Stimulated activated CD4-positive, alpha-beta T cell treated with anti-CD3 and anti-CD28 coated beads, Interleukin-4, amount 100 ng/mL, for 24 hours (primary cell): ENCODE results near the gene LARGE1.

Experiments
- DNase-seq: peaks from one replicate; pipeline ENCODE4 v3.0.0-alpha.2; 2020

LARGE1 gene

DNA sequence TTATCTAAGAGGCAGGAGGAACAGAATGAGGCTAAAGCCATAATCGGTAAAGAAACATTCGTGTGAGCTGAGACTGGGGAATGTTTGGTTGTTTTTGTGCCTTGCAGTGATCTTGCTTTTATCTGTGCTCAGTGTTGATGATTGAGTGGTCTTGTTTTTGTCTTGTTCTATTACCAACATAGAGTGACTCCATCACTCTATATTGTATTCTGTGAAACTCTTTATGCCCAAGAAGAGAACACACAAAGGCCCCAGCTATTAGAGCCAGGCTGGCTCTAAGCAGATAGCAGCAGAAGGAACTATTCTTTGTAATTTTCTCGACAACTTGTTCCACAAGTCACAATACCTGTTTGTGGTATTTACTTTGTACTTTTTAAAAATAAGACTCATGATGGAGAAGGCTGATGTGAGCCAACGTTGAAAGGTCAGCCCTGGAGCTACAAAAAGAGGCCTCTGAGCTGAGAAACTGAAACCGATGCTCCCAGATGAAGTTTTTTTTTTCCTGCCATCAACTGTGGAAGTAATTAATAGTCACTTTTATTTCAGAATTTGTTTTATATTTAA lies 68.4 kb downstream of the LARGE1 start:
- no peak for DNase-seq

DNA sequence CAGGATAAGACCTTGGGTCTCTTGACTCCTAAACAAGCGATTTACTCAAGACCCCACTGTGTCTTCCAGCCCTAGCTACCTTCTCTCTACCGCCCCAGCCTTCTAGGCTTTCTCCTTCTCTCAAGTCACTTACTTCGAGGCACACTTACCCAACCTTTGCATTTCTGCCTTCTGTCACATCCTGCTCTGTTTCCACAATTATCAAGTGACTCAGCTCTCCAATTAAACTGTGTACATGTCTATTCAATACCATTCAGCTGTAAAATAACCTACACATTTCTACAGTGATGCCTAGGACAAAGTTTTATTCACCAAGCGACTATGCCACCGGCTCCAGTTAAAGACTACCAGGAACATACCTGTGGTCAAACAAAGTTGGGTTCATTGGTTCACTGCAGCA lies 69.0 kb downstream of the LARGE1 start:
- DNase-seq, result no peak

DNA sequence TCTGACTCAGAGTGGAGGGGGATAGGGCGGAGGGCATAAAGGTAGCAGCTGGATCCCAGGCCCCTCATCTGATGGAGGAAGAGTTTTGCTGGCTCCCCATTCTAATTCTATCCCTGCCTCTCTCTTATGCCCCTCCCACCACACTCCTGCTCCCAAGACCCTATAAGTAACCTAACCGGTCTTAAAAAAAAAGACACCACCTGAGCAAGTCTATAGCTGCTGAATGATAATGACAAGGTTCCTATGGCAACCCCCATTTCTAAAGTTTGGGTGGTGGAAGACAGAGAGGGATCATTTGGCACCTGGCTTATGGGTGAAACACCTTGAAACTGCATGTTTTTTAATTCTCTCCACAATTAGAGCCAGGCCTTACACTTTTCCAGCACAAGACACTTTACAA lies 69.6 kb downstream of the LARGE1 start:
- DNase-seq, result no peak

DNA sequence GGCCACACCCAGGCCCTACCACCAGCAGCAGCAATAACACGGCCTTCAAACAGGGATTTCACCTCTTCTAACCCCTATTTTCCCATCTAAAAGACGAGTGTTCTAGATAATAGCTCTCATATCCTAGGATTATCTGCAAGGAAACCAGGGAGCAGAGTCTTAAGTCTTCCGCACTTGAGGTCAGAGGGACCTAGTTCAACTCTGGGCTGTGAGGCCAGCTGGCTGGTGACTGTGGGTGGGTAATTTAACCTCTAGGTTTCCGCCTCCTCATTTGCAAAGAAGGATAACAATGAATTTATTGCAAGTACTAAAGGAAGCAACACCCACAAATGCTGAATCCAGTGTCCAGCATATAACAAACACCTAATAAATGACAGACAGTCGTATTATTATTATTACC lies 70.1 kb downstream of the LARGE1 start:
- no peak for DNase-seq

DNA sequence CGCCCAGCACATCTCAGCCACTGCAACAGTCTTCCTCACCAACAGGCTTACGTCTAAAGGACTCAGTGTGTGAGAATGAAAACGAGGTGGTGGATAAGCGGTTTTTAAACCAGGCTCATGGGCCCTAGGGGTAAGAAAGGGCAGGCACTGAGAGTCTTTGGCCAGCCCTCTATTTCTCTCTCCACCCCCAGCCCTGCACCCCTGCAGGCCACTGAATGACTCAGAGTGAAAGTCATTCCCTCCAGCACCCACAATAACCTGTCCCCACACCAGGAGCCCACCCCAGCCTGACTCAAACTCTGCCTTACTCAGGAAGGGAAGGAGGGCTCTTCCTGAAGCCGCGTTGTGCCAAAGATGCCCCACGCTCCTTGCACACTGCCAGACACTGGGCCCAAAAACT lies 72.0 kb downstream of the LARGE1 start:
- DNase-seq, result no peak

DNA sequence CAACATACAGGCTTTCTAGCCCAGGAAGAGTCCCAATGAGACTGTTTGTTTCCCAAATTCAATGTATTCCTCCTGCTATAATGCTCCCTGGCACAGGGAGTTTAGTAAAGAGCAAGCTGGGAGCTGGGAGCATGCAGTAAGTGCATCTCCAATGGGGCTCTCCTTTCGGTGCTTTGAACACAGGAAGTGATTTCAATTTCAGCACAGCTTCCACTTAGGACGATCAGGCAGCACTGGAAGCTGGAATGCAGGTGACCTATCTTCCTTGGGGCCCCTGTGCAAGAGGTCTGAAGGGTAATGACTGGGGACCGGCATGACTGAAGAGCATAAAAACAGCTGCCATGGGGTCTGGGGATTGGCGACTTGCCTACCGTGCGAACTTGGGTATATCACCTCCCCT lies 76.0 kb downstream of the LARGE1 start:
- no peak for DNase-seq

DNA sequence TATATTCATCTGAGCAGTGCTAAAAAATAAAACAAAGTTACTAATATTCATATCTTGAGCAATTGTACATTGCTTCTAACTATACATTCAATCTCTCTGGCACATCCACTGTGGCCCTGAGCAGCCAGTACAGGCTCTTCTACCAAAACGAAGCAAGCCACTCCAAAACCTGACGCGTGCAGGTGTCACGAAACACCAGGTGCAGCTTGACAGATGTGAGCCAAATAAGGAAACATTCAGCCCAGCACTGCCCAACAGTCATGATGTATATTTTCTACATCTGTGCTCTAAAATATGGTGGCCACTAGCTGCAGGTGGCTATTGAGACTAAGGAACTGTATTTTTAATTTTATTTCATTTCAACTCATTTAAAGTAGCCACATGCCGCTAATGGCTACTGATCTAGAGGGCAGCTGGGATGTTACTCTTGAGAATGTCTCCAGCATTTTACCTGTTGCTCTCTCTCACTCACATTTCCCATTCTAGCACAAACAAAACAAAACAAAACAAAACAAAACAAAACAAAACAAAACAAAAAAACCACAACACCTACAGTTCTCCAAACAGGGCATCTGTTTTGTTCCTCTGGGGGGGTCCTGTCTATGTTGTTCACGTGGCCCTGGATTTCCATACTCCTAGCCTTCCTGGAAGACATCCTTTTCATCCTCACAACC lies 77.7 kb downstream of the LARGE1 start:
- no peak for DNase-seq

DNA sequence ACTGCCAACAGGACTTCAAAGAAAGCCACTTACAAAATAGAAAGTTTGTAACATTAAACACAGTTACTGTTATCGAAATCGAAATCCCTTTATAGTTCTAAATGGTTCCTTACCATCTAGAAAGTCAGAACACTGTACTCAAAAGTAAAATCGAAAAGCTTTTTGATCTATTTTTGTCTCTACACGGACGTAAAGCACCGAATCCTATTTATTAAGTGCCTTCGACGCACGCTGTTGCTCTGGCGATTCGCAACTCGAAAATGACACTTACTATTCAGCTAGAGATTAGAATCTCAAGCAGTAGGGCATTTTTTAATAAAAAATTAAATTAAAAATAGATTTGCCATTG lies 78.3 kb downstream of the LARGE1 start:
- no peak for DNase-seq

DNA sequence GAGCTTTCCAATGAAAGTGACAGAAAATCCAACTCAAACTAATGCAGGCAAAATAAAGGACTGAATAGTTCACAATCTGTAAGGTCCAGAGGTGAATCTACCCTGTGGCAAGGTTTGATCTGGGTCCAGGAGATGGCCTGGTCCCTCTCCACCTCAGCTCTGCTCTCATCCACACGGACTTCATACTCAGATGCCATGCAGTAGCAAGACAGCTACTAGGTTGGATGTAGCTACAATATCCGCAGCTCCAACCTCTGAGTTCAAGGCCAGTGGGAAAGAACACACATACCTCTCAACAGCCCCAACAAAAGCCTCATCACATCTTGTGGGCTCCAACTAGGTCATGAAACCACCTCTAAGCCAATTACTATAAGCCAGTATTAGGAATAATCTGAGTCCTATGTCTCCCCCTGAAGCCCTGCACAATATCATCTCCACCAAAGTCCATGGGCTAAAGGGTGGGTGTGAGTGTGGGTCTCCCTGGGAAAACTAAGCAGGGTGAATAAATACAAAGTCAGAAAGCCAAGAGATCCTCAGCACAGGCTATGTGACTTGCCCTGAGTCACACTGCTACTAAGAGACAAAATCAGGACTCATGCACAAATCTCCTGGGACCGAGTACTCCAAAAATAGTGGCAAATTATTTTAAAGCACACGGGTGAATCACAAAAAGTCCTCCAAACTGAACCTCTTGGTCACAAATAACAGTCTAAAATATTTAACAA lies 78.8 kb downstream of the LARGE1 start:
- no peak for DNase-seq

DNA sequence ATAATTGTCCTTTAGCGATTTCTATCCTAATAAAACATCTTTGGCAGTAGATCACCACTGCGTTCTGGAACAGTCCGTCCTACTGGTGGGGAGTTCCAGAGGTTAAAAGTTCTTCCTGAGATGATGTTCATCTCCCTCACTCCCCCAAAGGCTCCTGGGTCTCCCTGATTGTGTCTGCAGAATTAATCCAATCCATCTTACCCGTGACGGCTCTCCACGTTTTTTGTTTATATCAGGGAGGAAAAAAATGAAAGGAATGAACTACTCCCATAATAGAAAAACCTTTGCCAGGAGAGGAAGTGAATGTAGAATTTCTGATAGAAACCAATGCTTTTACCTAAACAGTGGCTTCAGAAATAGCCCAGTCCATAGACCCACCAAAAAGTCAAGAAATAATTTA lies 81.6 kb downstream of the LARGE1 start:
- no peak for DNase-seq

DNA sequence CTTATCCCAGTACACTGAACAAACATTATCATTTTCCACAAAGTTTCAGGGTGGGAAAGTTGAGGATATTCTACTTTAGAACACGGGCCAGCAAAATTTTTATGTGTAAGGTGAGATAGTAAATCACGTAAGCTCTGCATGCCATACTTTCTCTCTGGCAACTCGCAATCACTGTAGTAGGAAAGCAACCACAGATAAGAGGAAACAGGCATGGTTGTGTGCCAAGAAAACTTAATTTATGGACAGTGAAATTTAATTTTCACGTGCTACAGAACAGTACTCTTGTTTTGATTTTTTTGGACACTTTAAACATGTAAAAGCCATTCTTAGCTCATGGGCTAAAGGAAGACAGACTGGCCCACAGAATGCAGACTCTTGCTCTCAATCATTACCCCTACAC lies 82.5 kb downstream of the LARGE1 start:
- no peak for DNase-seq

DNA sequence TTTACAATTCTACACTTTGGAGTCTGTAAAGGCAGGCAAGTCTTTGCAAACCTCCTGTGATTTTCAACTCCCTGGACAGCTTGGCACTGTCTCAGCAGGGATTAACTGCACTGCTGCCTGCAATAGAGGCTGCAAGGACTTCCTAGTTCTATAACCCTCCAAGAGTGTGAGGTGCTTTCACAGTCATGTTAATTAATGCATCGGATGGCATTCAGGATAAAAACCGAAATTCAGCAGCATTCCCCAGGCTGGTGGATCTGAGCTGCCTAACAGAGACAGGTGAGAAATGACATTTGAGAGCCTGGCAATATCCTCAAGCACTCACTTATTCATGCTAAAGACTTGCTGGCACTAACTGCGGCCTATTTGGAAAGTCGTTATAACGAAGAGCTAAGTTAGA lies 85.0 kb downstream of the LARGE1 start:
- DNase-seq, result no peak

DNA sequence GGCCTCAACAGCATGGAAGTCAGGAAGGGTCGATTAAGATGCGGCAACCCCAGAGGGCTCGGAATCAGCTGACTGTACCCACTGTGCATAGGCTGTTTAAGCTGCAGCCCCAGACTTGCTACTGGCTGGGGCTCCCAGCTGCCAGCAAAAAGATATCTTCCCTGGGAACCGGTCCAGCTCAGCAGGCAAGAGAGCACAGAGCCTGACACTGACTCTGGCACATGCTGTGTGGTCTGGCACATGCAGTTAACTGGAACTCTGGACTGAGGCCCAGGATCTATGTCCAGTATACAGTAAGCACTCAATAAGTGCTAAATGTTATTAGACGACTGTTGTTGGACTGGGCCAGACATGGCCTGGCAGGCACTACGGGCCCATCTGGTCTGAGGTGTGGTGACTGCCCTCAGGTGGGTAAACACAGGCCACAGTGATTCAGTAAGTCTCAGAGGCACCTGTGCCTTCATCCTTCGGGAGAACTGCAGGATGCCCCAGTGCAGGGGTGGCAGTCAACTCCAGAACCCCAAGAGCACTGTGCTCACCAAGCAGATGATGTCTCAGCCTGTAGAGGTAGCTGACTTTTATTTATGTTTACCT lies 87.6 kb downstream of the LARGE1 start:
- no peak for DNase-seq

DNA sequence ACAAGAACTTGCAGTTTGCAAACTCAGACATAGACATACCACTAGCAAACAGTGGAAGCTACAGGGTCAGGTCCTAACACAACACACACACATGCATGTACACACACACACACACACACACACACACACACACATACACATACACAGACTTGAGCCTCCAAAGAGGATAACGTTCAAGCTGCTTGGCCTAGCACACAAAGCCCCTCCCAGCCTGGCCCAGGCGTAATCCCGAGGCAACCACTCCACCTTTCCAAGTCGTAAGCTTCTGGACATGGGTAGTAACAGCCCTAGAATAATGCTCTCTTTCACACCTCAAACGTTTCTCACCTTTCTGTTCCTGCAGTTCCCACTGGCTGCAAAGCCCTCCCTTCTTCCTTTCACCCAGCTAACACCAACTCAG lies 88.6 kb downstream of the LARGE1 start:
- no peak for DNase-seq

DNA sequence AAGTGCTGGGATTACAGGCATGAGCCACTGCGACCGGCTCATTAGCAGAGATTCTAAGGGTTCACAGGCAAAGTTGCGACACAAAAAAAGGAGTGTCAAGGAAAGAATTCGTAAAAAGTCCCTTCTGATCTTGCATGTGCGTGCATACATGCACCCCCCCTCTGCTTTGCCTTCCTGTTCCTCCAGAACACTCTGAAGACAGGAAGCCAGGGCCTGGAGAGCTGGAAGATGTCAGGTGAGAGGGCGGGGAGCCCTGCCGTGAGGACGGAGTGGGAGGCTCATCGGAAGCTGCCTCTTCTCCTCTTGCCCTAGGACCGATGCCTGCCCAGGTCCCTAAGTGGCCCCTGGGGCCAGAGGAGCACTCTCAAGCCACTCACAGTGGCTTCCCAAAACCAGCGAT lies 89.1 kb downstream of the LARGE1 start:
- DNase-seq, result no peak

DNA sequence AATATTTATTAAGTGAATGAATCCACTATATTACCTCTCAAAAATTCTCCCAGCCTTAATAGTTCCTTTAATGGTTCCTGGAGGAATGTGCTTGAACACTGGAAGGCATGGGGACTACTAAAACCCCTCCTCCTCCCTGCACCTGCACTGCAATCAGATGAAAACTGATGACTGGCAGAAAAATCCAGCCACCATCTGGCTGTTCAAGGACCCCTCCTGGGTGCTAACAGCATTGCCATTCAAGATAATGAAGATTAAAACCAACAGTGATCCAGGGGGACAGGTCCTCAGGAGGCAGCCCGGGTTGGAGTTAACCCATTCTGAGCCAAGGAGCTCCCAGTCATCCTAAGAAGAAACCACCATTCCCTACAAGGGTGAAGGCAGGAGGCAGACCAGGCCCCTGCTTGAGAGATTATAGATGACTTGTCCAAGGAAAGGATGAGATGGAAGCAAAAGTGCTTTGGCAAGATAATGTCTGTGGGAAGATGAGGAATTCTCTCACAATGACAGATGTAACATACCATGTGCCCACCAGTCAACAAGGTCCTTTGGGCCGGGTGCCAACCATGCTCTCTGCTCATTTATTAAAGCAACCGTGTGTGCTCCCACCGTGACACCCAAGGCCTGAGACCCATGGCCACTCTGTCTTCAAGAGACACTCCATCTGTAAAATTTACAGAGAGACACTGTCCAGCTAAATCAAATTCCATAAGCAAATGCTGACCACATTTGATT lies 90.6 kb downstream of the LARGE1 start:
- no peak for DNase-seq

DNA sequence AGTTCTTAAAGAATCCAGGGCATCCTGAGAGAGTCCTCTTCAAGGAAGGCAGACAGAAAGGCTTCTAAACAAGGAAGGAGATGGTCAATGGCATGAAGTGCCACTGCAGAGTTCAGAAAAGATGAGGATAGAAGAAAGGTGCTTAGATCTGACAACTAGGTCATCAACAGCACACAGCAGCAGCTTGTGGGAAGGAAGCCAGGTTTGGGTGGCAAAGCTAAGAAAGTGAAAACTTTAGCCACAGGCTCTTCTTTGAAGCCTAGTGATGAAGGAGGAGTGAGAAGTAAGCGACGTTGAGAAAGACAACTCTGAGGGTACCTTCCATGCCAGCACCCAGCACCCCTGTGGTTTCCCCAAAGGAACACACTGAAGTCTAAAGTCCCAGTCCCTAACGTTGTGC lies 92.0 kb downstream of the LARGE1 start:
- DNase-seq, result no peak

DNA sequence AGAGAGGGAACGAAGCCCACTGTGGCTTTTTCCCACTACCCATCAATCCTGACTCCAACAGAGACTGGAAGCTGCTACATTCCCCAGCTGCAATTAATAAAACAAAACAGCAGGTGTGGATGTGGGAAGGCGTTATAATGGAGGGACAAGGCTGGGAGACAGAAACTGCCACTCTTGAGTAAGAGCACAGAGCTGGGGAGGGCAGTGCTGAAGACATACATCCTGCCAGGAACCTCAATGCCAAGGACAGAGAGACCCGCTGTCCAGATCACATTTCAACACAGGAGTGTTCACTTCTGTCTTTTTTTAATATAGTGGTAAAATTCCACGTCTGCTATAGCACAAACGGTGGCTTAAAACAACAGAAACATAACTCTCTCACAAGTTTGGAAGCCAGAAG lies 94.5 kb downstream of the LARGE1 start:
- no peak for DNase-seq

DNA sequence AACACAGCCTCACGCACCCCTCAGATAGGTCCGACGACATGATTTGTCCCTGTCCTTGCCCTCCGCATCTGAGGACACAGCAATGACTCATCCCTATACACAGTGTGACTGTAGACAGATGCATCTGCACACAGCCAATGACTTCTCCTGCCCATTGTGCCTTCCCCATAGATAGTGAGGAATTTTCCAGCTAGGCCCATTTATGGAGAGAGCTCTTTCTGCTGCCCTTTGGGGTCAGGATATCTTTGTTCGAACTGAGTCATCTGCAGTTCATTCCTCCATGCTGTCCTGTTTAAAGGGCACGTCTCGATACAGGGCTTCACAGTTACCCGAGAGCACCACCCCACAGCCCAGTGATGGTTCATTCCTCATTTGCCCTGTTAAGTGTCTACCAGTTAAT lies 96.7 kb downstream of the LARGE1 start:
- DNase-seq, result no peak

DNA sequence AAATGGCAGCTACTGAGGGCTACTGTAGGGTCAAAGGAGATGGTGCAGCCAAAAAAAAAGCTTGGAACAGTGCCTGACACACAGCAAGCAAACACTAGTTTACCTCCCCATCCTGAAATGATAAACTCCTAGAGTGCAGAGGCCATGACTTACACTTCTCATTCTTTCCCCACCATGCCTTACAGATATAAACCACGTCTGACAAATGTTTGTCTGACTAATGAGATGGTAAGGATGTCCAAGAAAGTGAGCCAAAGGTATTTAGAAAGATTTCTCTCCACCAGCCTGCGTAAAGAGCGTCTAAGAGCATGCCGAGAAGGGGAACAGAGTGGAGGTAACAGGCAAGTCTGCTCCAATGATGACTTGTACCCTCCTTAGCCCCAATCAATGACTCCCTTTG lies 99.0 kb downstream of the LARGE1 start:
- no peak for DNase-seq

DNA sequence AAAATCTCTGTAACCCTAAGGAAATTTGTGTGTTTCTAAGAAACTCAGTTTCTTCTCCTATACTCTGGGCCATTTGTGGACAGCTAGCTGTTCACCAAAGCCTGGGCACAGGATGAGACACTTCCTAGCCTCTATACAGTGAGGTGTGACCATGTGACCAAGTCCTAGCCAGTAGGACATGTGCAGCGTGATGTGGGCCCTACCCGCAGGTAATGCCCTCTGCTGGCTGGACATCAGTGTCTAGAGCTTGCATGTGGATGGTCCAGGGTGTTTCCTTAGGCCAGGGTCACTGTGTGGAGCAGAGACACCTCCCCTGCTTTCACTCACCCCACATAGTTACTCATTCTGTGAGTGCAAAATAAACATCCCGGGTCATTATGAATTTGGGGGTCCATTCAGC lies 100.5 kb downstream of the LARGE1 start:
- DNase-seq, result no peak

DNA sequence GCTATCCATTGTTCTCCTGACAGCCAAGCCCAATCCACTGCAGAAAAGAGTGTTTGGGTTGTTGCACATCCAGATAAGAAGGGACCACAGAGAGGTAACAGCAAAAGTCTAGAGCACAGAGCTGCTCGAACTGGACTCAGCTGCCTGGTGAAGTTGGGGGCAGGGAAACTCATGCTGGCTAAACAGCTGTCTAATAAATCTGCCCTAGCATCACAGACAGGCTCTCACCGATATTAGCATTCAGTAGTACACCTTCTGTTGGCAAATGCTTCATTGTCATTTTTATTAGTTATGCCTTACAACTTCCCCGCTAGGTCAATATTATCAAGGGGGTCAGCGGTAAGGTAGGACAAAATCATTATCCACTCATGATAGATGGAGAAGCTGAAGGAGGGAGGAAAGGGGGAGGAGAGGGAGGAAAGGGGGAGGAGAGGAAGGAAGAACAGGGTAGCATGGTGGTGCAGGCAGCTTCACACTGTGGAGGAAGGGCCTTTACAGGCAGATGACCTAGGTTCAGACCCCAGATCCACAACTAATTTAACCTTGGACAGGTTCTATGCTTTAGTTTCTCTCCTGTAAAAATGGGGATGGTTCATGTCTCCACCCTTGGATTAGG lies 102.7 kb downstream of the LARGE1 start:
- DNase-seq, result no peak

DNA sequence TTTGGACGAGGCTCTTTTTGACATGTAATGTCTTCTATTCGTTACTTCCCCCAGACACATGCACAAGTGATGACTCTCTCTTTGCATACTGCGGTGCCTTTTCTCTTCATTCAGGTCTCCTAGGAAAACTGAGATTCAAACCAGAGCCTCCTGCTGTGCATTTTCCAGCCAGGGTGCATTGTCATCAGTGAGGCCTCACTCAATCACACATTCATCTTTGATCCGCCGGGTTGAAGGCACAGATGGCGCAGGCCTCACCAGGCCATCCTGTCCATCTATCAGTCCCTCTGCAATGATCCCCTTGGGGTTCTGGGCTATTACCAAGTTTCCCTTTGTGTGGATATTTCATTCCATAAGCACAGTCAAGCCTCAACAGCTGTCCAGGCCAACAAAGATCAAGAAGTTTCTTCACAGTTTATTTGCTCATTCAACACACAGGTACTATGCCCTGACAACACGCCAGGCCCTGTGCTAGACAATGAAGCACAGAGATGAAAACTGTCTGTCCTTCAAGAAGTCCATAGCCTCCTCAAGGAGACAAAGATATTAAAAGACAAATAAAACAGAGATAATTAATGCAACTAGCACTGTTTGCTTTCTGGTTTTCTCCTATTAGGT lies 107.8 kb downstream of the LARGE1 start:
- no peak for DNase-seq
